NCI-H748 (cell line): Measurements from ENCODE around the gene YWHAB.
"Not testable (repeated sequence)": the region's sequence is repeated elsewhere in the genome, so short reads cannot be mapped to it uniquely, and the experiment has no call there.

ENCODE experiments used
- DNase-seq: peaks from one replicate; lab custom pipeline; 2025; ENCODE audit not compliant: unreplicated experiment; lab: John Stamatoyannopoulos, UW

YWHAB gene

GRCh38 chr20:44885392-44886265 is at the start of gene YWHAB:
YWHAB (plus strand) TSS chr20:44885705; CDS start chr20:44901534, 15,829 bp downstream.
- peak; percentile 96 for DNase-seq

- DNase-seq = no peak
Observed at GRCh38 chr20:44836601-44837120, 48.8 kb upstream of the YWHAB start.

- no peak for DNase-seq
Observed at GRCh38 chr20:44837946-44838345, 47.6 kb upstream of the YWHAB start.

GRCh38 chr20:44838521-44838920 is 47.0 kb upstream of the YWHAB start:
- DNase-seq = no peak

GRCh38 chr20:44839481-44839880 is 46.0 kb upstream of the YWHAB start:
- DNase-seq = no peak

- no peak for DNase-seq
Observed at GRCh38 chr20:44840826-44841225, 44.7 kb upstream of the YWHAB start.

- no peak for DNase-seq
Observed at GRCh38 chr20:44841955-44842354, 43.5 kb upstream of the YWHAB start.

- no peak for DNase-seq
Observed at GRCh38 chr20:44843876-44844275, 41.6 kb upstream of the YWHAB start.

GRCh38 chr20:44848254-44849015 is 37.1 kb upstream of the YWHAB start:
- no peak for DNase-seq

GRCh38 chr20:44849703-44850102 is 35.8 kb upstream of the YWHAB start:
- DNase-seq = no peak

GRCh38 chr20:44850272-44850671 is 35.2 kb upstream of the YWHAB start:
- no peak for DNase-seq

- DNase-seq = no peak
Observed at GRCh38 chr20:44850837-44851236, 34.7 kb upstream of the YWHAB start.

GRCh38 chr20:44851545-44851944 is 34.0 kb upstream of the YWHAB start:
- DNase-seq = no peak

- no peak for DNase-seq
Observed at GRCh38 chr20:44856442-44856841, 29.1 kb upstream of the YWHAB start.

- no peak for DNase-seq
Observed at GRCh38 chr20:44856856-44857448, 28.6 kb upstream of the YWHAB start.

- no peak for DNase-seq
Observed at GRCh38 chr20:44858606-44859360, 26.7 kb upstream of the YWHAB start.

- no peak for DNase-seq
Observed at GRCh38 chr20:44861531-44862006, 23.9 kb upstream of the YWHAB start.

GRCh38 chr20:44862286-44862685 is 23.2 kb upstream of the YWHAB start:
- DNase-seq = no peak

GRCh38 chr20:44863365-44864084 is 22.0 kb upstream of the YWHAB start:
- DNase-seq = peak; percentile 28

GRCh38 chr20:44864493-44864892 is 21.0 kb upstream of the YWHAB start:
- not testable (repeated sequence) for DNase-seq
